Astrocyte of the spinal cord (primary cell): ENCODE measurements around the gene PTX3.

Experiments
- DNase-seq: peaks from one replicate; pipeline ENCODE4 v3.0.0; 2011; ENCODE audit warnings: low read depth, low spot score
- H3K4me3 ChIP-seq: 2 replicates; pipeline ENCODE4 v1.5.1; 2011; ENCODE audit warnings: low read depth, mild to moderate bottlenecking, low read length, moderate library complexity
- CTCF ChIP-seq: IDR thresholded peaks from 2 replicates; pipeline ENCODE4 v1.5.1; 2012; ENCODE audit warnings: low read depth, mild to moderate bottlenecking, low read length, inconsistent platforms
- in situ Hi-C: cut with HindIII; loops from 2 replicates; pipeline ENCODE4 v1.10.0; 2017; ENCODE audit warnings: low sequenced_read_pairs

Gene PTX3

GRCh38 chr3:157447026-157447694 lies 10.5 kb downstream of the PTX3 start:
- DNase-seq, result peak; percentile 64
- in situ Hi-C loops, result no loop called here
- peak; percentile 87 for TF ChIP-seq CTCF
- no peak overlapping the region for H3K4me3 ChIP-seq

GRCh38 chr3:157452097-157452496 lies 15.4 kb downstream of the PTX3 start:
- in situ Hi-C loops, result no loop called here
- TF ChIP-seq CTCF, result no peak
- no peak for DNase-seq
- no peak overlapping the region for H3K4me3 ChIP-seq

GRCh38 chr3:157453824-157454223 lies 17.2 kb downstream of the PTX3 start:
- H3K4me3 ChIP-seq, result no peak overlapping the region
- no peak for DNase-seq
- TF ChIP-seq CTCF, result no peak
- in situ Hi-C loops, result no loop called here

GRCh38 chr3:157459706-157460105 lies 23.1 kb downstream of the PTX3 start:
- TF ChIP-seq CTCF, result no peak
- no peak for DNase-seq
- H3K4me3 ChIP-seq, result no peak overlapping the region
- in situ Hi-C loops, result no loop called here

GRCh38 chr3:157460253-157460652 lies 23.6 kb downstream of the PTX3 start:
- in situ Hi-C loops, result no loop called here
- no peak overlapping the region for H3K4me3 ChIP-seq
- DNase-seq, result peak; percentile 80
- no peak for TF ChIP-seq CTCF

GRCh38 chr3:157463816-157464215 lies 27.2 kb downstream of the PTX3 start:
- in situ Hi-C loops, result no loop called here
- H3K4me3 ChIP-seq, result no peak overlapping the region
- DNase-seq, result no peak
- no peak for TF ChIP-seq CTCF
